B cell (primary cell): ENCODE data around the gene BCOR. TPM values are rescaled to one million over a fixed set of nuclear protein-coding genes. Genes with fewer than 3 reads are reported as not detected.

Experiments
- ATAC-seq: fragments of 200-7000 bp; cut with Tn5 transposase; one replicate; pipeline ENCODE4 v1.10.0; 2021; ENCODE audit warnings: low read depth, mild to moderate bottlenecking, moderate number of reproducible peaks, moderate library complexity
- CTCF ChIA-PET: fragments of 350-600 bp; sonication (Branson Sonifier 250); formaldehyde crosslinking; loops from one replicate; lab custom pipeline; 2021; ENCODE audit warnings: antibody characterized with exemption, inconsistent platforms; lab: Charles Lee
- POLR2A ChIA-PET: fragments of 350-600 bp; sonication (Branson Sonifier 250); formaldehyde crosslinking; loops from one replicate; lab custom pipeline; 2021; ENCODE audit warnings: antibody characterized with exemption; lab: Charles Lee
- DNase-seq: peaks from one replicate; pipeline ENCODE4 v3.0.0; 2013
- H2AFZ ChIP-seq: 2 replicates; pipeline ENCODE4 v1.6.1; 2012; ENCODE audit warnings: mild to moderate bottlenecking, low read depth, low read length; ENCODE audit not compliant: insufficient read depth, poor library complexity, severe bottlenecking
- H3K27ac ChIP-seq, 2 donors: 1 replicate in 1 of 2; 2 replicates in 1 of 2; pipeline ENCODE4 v1.5.1; 2012 to 2013; ENCODE audit warnings: low read length in 2 of 2, mild to moderate bottlenecking in 2 of 2, moderate library complexity in 1 of 2
- H3K27me3 ChIP-seq, 4 experiments: fragments of 200-600 bp in 1 of 4; sonication (generic) in 1 of 4; replicated peaks in 1 of 4; 1 replicate in 2 of 4; 2 replicates in 2 of 4; pipeline versions ENCODE4 v1.6.1 to v1.7.0; 2013 to 2016; ENCODE audit warnings: low read length in 3 of 4, mild to moderate bottlenecking in 2 of 4, mixed read lengths in 1 of 4, moderate library complexity in 1 of 4; ENCODE audit not compliant: insufficient read depth in 4 of 4, control insufficient read depth in 3 of 4; ENCODE audit errors: control extremely low read depth in 1 of 4
- H3K36me3 ChIP-seq, 2 experiments: replicated peaks in 1 of 2; 1 replicate in 1 of 2; 2 replicates in 1 of 2; pipeline versions ENCODE4 v1.6.1 to v1.7.1; 2013; ENCODE audit warnings: low read length in 1 of 2; ENCODE audit not compliant: insufficient read depth in 2 of 2, control insufficient read depth in 1 of 2; ENCODE audit errors: control extremely low read depth in 1 of 2, extremely low read depth in 1 of 2
- H3K4me1 ChIP-seq, 2 donors: fragments of 200-600 bp in 1 of 2; sonication (generic) in 1 of 2; 1 replicate in 1 of 2; 2 replicates in 1 of 2; pipeline versions ENCODE4 v1.5.1 to v1.6.1; 2013 to 2017; ENCODE audit warnings: low read length in 2 of 2; ENCODE audit not compliant: control insufficient read depth in 2 of 2, insufficient read depth in 2 of 2
- H3K4me2 ChIP-seq: replicated peaks from 2 replicates; pipeline ENCODE3; 2012; ENCODE audit warnings: mild to moderate bottlenecking, low read depth, low read length; ENCODE audit not compliant: poor library complexity, severe bottlenecking
- H3K4me3 ChIP-seq, 5 experiments: fragments of 200-600 bp in 1 of 5; sonication (generic) in 1 of 5; 1 replicate in 3 of 5; 2 replicates in 2 of 5; pipeline versions ENCODE4 v1.5.1 to v1.7.0; 2011 to 2016; ENCODE audit warnings: low read length in 4 of 5, mild to moderate bottlenecking in 4 of 5, low read depth in 2 of 5, control low read depth in 1 of 5, moderate library complexity in 1 of 5; ENCODE audit not compliant: insufficient read depth in 1 of 5; ENCODE audit errors: control extremely low read depth in 1 of 5, extremely low read depth in 1 of 5
- H3K79me2 ChIP-seq: fragments of 200-600 bp; sonication (generic); one replicate; pipeline ENCODE4 v1.6.0; 2016; ENCODE audit warnings: low read length; ENCODE audit not compliant: control insufficient read depth, insufficient read depth
- H3K9ac ChIP-seq: fragments of 200-600 bp; sonication (generic); 2 replicates; pipeline ENCODE4 v1.6.1; 2017; ENCODE audit warnings: mild to moderate bottlenecking, low read length, moderate library complexity
- H3K9me3 ChIP-seq, 3 donors: one replicate each; pipeline versions ENCODE4 v1.6.1 to v1.7.1; 2013; ENCODE audit warnings: low read length in 2 of 3; ENCODE audit not compliant: control insufficient read depth in 2 of 3, insufficient read depth in 1 of 3; ENCODE audit errors: control extremely low read depth in 1 of 3
- H4K20me1 ChIP-seq: 2 replicates; pipeline ENCODE4 v1.6.0; 2012; ENCODE audit warnings: mild to moderate bottlenecking, low read length; ENCODE audit not compliant: insufficient read depth, control insufficient read depth, poor library complexity, severe bottlenecking
- H3K27ac Mint-ChIP-seq: one replicate; pipeline ENCODE4 v1.8.0; 2021; ENCODE audit warnings: mixed read lengths
- H3K27me3 Mint-ChIP-seq: one replicate; pipeline ENCODE4 v1.8.0; 2021; ENCODE audit warnings: mixed read lengths
- H3K4me1 Mint-ChIP-seq: one replicate; pipeline ENCODE4 v1.8.0; 2021; ENCODE audit warnings: mixed read lengths
- H3K4me3 Mint-ChIP-seq: one replicate; pipeline ENCODE4 v1.8.0; 2021; ENCODE audit warnings: mixed read lengths
- H3K9me3 Mint-ChIP-seq: one replicate; pipeline ENCODE4 v1.8.0; 2022; ENCODE audit warnings: mixed read lengths; ENCODE audit not compliant: insufficient read depth
- CTCF ChIP-seq: fragments of 200-600 bp; IDR thresholded peaks from one replicate; pipeline ENCODE4 v1.8.0; 2022; ENCODE audit warnings: antibody characterized with exemption, mild to moderate bottlenecking
- EZH2 ChIP-seq: IDR thresholded peaks from 2 replicates; pipeline ENCODE4 v1.6.1; 2012; ENCODE audit warnings: borderline replicate concordance, low read depth, mild to moderate bottlenecking, moderate library complexity, low read length; ENCODE audit not compliant: insufficient read depth, poor library complexity, severe bottlenecking
- whole genome bisulfite sequencing: methylation state at CpG from one replicate; pipeline ENCODE4 v1.1.5; 2013; ENCODE audit warnings: missing lambda C conversion rate; ENCODE audit not compliant: insufficient coverage; 5-methylcytosine and 5-hydroxymethylcytosine counted together
- intact Hi-C: fragments of 100-400 bp; cut with micrococcal nuclease; formaldehyde crosslinking; loops from one replicate; pipeline ENCODE4 v1.10.0; 2022
- polyA plus RNA-seq: library from polyadenylated mRNA; depleted of rRNA; stranded (reverse); fragments of >200 nt; gene quantifications from 2 replicates; pipeline ENCODE4 v1.2.3, GENCODE V29; 2012
- total RNA-seq, 2 donors: library from RNA; stranded (reverse); fragments of 120-200 nt in 1 of 2; gene quantifications; 1 replicate in 1 of 2; 2 replicates in 1 of 2; pipeline versions ENCODE4 v1.2.3 to v1.2.4, GENCODE V29; 2013 to 2022

Gene BCOR
- total and polyA plus RNA-seq, 2 donors (not counting 1 experiment from before 2014, with no cell fraction given), result 19.0 to 65.3 TPM

GRCh38 chrX:40009462-40009851 lies 88.3 kb downstream of the BCOR start:
- WGBS, result 26% methylated on average over 19 of the region's 35 CpGs
- POLR2A ChIA-PET, result interaction anchor here (0.7 kb wide), 1 partner anchor 1245 kb away, joined by 9 read pairs; no protein-coding TSS in a partner anchor
- ATAC-seq, result no peak
- CTCF ChIA-PET, result no interaction called here
- Histone ChIP-seq H3K36me3 (no peaks in the 10 kb centered on the region), H3K4me1 (peaks cover 66 to 75% of the 10 kb centered on the region in 2 donors), H3K4me2 (peak overlapping the region; percentile 77), H3K4me3 (peak overlapping the region in 2 of 5 experiments; percentile 25 to 42), H3K79me2 (no peaks in the 10 kb centered on the region), H4K20me1 (no peaks in the 10 kb centered on the region), H3K27ac (no peak overlapping the region), H2AFZ (peak overlapping the region; percentile 10), H3K9me3 (no peaks in the 10 kb centered on the region), H3K27me3 (peaks cover 0 to 38% (median 15%) of the 10 kb centered on the region in 4 experiments), H3K9ac (no peak overlapping the region)
- no peak overlapping the region for H3K27ac Mint-ChIP-seq
- peaks cover 49% of the 10 kb centered on the region for H3K4me1 Mint-ChIP-seq
- no peaks in the 10 kb centered on the region for H3K9me3 Mint-ChIP-seq
- peak overlapping the region; percentile 70 for H3K4me3 Mint-ChIP-seq
- DNase-seq, result peak; percentile 25
- intact Hi-C loops, result no loop called here
- peaks cover 15% of the 10 kb centered on the region for H3K27me3 Mint-ChIP-seq
- TF ChIP-seq EZH2 (no peak), CTCF (no peak)

GRCh38 chrX:40008791-40009461 lies 88.8 kb downstream of the BCOR start:
- DNase-seq (peak; percentile 54), ATAC-seq (no peak)
- no peaks in the 10 kb centered on the region for H4K20me1 ChIP-seq
- peak overlapping the region; percentile 10 for H2AFZ ChIP-seq
- no peaks in the 10 kb centered on the region for H3K9me3 ChIP-seq
- H3K4me1 Mint-ChIP-seq, result peaks cover 49% of the 10 kb centered on the region
- no peak overlapping the region for H3K27ac Mint-ChIP-seq
- H3K9ac ChIP-seq, result peak overlapping the region; percentile 37
- peak overlapping the region in 4 of 5 experiments; percentile 6 to 42 (median 16) for H3K4me3 ChIP-seq
- H3K4me3 Mint-ChIP-seq, result peak overlapping the region; percentile 67
- H3K27me3 ChIP-seq, result peaks cover 0 to 42% (median 15%) of the 10 kb centered on the region in 4 experiments
- H3K36me3 ChIP-seq, result no peaks in the 10 kb centered on the region
- H3K4me1 ChIP-seq, result peaks cover 66 to 73% of the 10 kb centered on the region in 2 donors
- H3K4me2 ChIP-seq, result peak overlapping the region; percentile 77
- no peaks in the 10 kb centered on the region for H3K79me2 ChIP-seq
- H3K9me3 Mint-ChIP-seq, result no peaks in the 10 kb centered on the region
- no peak overlapping the region for H3K27ac ChIP-seq
- ChIA-PET CTCF (no interaction called here), POLR2A (interaction anchor here (0.7 kb wide), 1 partner anchor 1246 kb away, joined by 9 read pairs; no protein-coding TSS in a partner anchor)
- intact Hi-C loops, result no loop called here
- TF ChIP-seq EZH2 (no peak), CTCF (no peak)
- WGBS, result 0% methylated on average over 26 of the region's 52 CpGs
- H3K27me3 Mint-ChIP-seq, result peaks cover 15% of the 10 kb centered on the region
